Measurements from ENCODE around the gene EPS8.
"Not testable (repeated sequence)": the region's sequence is repeated elsewhere in the genome, so short reads cannot be mapped to it uniquely, and the experiment has no call there.

EPS8 gene

DNA sequence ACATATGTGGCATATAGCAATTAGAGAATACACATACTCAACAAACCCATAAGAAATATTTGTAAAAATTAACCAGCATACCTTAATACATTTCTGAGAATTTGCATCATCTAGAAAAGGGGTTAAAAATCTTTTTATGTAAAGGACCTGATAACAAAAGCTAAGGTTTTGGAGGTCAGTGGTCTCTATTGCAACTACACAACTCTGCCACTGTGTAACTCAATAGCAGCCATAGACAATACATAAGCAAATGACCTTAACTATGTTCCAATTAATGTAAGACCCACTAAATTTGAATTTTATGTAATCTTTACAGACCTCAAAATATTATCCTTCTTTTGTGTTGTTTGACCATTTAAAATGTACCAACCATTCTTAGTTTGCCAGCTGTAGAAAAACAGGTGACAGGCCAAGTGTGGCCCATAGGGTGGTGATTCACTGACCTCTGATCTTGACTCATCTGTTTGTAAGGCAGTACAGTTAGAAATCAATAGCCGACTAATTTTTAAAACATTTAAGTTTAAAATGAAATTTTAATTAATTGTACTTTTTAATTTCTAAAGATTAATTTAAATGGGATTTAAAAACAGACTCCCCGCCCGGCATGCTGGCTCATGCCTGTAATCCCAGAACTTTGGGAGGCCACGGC is 7.4 kb upstream of the EPS8 start:
- no peak for DNase-seq

DNA sequence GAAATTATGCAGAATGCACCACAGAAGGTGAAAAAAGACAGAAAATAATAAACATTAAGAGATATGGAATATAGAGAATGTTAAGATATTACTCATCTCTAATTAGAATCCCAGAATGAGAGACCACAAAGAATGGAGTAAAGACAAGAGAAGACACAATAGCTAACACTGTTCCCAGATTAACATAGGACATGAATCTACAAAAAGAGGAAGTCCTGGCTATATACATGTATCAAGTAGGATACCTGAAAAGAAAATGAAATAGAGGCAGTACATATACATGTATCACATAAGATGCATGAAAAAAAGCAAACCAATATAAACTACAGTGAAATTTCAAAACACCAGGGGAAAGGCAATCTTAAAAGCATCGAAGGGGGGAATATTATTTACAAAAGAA is 5.6 kb upstream of the EPS8 start:
- DNase-seq, result no peak

DNA sequence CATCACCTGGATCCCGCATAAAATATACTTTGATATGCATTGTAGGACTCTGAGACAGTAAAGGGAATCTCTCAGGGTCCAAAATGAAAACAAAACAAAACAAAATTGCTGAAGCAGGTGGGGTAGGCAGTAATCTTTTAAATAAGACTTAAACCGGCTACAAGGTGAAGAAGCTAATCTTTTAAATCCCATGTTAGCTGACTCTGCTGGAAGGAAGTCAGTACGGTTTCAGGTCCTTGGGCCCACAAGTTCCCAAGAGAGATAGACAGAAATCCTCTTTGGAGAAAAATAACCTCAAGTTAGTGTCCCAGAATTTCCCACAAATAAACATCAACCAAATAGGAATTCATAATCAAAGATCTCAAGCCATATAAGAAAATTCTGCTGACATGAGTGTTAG is 5.0 kb upstream of the EPS8 start:
- no peak for DNase-seq

DNA sequence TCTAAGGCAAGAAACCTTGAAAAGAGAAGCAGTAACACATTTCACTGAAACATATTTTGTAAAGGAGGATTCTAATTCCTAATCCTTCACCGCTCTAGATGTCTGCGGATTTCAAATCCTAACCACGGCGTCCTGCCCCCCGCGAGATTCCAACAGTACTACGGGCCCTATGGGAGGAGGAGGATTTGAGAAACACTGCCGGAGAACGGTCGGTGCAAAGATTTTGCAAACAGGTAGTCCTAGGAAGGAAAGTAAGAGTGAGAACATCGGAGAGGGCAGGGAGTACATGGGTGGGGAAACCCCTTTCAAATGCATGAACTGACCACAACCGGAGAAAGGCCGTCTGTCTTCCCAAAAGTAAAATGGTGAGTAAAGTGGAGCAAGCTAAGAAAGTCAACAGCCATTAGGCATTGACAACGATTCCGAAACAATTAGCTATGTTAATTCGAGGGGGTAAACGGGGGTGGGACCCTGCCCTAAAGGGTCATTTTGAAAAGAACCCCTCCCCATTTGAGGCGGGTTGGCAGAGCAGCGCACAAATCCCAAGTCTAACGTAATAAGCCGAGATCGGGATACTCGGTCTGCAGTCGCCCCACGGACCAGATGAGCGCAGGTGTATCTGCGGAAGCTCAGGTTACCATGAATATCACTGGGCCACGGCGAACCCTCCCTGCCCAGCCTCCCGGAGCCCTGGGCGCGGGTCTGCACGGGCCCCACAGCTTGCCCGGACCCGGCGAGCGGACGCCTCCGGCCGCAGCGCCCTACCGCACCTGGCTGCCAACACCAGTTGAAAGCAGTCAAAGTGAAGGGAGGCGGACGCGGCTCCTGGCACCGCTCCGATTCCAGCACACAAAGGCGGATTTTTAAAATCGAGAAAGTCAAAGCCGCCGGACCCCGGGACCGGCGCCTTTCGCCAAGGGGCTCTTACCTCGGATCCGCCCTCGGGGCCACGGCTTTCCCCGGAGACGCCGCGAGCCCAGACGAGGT is 662 bp downstream of the EPS8 start:
- DNase-seq, result peak; percentile 9

DNA sequence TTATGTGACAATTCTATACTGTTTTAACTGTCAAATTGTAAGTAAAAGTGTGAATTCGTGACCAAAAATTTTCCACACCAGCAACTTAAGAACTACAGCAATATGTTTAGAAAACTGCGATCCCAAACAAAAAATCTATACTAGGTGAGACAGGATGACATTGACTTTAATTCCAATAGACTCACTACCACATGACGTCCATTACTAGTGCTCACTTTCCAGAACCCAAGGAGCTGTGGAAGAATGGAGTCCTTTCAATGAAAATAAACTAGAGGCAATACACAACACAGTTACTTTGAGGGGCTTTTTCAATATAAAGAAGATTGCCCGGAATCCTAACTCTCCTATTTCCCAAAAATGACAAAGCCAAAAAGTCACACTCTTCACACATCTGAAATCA is 1.4 kb downstream of the EPS8 start:
- DNase-seq, result no peak

DNA sequence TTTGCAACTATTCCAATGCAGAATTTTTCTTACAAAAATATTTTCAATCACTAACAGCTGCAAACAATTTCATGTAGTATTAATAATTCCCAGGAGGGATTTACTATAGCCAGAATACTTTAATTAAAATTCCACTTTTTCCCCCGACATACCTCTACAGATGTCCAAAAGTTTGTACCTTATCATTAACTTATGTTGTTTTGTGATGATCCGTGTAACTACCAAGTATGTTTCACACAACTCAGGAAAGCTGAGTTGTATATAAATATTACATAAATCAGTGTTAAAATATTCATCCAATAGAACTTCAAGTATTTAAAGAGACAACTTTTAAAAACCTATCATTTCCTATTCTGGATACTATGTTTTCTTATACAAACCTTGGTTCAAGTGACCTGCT is 2.4 kb downstream of the EPS8 start:
- DNase-seq, result no peak

DNA sequence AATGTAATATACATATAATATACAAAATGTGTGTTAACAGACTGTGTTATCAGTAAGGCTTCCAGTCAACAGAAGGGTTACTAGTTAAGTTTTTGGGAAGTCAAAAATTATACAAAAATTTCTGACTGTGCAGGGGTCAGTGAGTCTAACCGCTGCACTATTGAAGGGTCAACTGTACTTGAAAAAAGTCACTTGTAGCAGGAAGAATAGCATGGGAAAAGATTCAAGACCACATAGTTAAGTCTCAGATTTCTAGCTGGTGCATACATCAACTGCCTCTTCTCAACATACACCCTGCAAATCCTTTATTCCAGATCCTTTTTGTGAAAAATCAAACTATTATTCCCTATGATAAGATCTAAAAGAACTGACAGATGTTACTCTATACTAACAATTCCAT is 5.9 kb downstream of the EPS8 start:
- no peak for DNase-seq

DNA sequence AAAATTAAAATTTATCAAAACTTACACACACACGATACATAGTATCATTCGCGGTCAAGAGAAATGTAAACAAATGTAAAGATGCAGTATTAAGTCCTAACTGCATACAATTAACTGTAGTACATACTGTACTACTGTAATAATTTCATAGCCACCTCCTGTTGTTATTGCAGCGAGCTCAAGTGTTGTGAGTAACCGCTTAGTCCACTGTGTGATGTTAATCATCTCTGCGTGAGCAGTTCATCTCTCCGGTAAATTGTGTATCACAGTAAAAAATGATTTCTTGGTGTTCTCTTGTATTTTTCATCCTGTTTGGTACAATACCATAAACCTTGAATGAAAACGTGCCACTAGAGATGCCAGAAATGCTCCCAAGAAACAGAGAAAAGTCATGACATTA is 6.5 kb downstream of the EPS8 start:
- no peak for DNase-seq

DNA sequence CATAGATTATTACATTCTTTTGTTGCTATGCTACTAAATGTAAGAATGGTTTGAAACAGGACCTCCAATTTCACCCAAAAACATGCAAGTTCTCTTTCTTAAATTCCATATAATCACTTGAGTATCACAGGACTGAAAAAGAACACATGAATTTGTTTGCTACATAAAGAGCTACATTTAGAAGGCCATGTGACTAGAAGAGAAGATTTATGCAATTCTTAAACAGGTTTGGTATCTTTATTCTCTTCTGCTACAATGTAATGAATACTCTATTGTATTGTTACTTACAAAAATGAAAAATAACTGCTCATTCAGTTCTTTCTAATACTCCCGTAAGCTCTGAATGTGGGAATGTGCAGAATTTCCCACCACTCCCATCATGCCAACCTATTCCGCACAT is 9.3 kb downstream of the EPS8 start:
- DNase-seq, result no peak

DNA sequence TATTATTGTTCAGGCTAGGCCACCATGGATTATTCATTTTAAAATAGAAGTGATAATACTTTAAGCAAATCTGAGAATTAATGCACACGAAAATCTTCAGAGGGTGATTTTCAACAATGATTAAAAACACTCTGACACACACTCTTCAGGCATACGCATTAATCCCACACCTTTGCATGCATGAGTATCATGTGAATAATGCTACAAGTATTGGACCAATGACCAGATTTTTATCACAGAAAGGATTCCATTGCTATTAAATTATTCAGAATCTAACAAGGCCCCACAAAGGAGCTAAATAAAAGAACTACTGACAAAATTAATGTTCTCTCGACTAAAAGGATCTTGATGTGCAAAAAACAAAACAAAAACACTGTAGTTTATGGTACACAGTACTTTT is 11.1 kb downstream of the EPS8 start:
- no peak for DNase-seq

DNA sequence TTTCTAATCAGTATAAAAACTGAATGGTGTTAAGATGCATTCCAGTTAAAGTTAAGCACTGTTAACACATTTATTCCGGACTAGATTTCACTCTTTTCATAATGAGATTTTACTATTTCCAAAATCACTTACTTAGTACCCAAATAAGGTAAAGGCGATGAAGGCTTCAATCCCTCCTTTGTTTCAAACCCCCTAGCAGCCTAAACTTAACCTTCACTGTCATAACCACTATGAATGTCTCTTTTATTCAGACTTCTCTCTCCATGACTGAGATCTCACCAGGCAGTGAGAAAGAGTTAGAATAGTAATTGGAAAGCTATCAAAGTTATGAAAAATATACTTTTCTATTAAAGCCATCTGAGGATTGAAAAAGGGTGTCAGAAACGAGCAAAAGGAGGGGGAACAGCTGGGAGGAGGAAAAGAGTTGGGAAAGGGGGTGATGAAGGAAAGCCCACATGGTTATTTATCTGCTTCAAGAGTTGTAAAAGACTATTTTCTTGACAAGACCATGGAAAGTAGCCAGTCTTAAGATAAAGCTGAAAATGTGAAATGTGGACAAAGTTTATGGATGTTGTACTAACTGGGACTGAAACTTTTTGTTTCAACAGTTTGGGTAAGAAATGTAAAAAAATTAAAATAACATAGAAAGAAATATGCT is 11.7 kb downstream of the EPS8 start:
- DNase-seq, result no peak

DNA sequence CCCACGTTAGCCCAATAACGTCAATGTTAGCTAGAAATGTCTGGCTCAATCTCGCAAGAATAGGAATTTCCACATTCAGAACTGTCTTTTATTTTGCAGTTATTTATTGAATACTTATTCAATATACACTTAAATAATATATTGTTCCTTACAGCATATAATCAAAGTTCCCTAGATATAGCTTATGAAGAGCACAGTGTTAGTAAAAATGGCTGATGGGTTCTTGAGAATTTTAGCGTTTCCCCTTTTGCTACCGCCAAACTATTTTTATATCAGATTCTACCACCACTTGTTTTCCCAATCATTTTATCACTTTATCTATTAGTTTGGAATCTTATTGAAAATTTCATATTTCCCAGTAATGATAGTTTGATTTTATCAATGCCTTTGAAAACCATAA is 12.7 kb downstream of the EPS8 start:
- no peak for DNase-seq

DNA sequence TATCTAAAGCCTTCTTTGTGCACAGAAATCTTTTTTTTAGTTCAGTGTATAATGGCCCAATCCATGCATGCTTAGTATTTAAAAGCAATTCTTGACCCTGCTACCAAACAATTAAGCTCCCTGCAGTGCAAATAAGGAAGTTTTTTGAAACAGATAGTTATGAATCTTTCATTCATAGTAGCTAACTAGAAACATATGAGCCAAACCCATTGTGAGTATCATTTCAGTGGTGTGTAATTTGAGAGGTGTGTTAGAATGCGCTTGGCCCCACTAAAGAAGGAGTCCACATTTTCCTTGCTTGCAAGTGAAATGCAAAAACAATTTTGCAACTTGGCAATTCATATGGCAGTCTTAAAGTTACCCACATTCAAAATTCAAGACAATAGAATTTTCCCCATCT is 14.4 kb downstream of the EPS8 start:
- no peak for DNase-seq

DNA sequence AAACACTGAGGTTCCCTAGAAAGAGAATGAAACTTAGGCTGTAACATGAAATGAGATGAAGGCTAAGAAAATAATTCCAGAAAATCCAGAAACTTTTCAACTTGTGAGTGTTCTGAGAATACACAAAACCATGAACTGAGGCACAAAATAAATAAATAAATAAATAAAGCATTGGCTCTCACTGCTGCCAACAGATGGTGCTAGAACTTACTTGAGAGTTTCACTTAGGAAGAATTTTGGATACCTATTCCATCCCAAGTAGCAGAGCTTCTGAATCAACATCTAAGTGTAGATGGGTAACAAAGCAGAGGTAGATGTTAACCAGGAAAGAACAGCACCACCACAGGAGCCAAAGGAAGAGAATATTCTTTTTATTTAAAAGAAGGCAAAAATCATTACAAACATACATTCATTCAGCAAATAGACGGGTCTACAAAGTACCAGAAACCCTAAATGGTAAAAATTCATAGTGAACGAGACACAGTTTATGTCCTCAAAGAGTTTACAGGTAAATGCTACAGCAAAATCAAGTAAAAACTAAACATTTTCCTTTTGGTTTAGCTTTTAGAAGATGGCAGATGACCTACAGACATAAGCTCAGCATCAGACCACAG is 16.7 kb downstream of the EPS8 start:
- DNase-seq, result no peak

DNA sequence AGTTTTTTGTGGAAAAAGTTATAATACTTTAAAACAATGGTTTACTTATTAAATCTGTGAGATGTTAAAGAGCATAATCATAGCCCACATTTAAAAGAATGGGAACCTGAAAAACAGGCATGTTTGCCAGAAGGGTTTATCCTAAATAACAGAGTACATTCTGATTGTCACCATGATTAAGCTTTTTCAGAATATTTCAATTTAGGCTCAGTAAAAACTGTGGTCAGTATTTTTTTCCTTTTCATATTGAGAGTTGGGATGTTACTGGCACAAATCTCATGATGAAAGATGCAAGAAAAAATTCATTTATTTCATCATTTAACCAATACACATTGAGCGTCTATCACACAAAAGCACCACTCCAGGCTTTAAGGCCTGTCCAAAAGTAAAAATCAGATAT is 18.6 kb downstream of the EPS8 start:
- no peak for DNase-seq

DNA sequence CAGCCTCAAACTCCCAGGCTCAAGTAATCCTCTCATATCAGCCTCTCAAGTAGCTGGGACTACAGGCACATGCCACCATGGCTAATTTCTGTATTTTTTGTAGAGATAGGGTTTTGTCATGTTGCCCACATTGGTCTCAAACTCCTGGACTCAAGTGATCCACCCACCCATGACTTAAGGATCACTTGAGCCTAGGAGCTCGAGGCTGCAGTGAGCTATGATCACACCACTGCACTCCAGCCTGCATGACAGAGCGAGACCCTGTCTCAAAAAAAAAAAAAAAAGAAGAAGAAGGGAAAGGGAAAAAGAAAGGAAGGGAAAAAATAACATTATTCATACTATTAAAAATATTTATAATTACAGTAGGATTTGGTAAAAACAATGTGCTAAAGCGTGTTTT is 19.2 kb downstream of the EPS8 start:
- no peak for DNase-seq

DNA sequence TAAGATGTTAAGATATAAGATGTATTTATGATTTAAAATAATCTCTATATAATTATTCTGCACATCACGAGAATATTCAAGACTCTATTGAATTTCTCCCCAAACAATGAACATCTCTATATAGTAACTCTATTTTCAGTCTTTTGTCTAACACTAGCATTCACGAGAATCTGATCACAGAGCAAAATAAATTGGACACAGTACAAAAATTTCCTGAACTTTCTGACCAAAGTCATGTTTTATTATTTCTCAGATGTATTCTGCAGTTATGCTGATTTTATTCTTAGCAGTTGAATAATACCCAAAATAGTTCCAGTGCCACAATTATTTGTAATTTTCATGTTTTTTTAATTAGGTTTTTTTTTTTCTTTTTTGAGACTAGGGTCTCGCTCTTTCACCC is 19.6 kb downstream of the EPS8 start:
- DNase-seq, result no peak

DNA sequence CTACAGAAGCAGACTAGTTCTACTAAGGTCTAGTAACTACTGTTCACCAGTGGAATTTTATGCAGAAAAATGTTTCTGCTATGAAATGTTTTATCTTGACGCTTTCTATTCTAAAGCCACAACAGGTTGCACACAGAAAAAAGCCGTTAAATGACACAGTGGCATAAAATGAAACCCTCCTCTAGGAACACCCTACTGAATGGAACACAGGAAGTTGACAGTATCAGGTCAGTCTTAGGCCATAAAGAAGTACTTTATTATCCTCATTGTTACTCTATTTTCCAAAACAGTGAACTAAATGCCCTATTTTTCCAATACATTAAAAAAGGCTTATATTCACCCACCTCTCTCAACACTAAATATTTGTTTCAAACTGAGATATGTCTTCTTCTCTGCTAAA is 21.9 kb downstream of the EPS8 start:
- DNase-seq, result no peak

DNA sequence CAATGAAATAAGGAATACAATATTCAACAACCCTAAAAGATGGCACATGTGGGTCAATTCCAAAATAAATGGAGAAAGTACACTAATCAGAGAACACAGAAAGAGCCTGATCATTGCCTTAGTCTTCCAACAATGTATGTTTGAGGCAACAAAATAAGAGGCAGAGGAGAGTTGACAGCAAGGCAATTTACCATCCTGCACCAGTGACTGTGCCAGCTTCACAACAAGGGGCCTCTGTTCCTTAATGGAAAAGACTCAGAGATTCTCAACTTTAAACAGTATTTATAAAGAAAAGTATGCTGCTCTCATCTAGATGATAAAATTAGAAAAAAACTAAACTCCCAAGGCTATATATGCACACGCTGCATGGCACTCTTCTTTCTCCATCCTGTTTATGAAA is 25.9 kb downstream of the EPS8 start:
- DNase-seq, result no peak

DNA sequence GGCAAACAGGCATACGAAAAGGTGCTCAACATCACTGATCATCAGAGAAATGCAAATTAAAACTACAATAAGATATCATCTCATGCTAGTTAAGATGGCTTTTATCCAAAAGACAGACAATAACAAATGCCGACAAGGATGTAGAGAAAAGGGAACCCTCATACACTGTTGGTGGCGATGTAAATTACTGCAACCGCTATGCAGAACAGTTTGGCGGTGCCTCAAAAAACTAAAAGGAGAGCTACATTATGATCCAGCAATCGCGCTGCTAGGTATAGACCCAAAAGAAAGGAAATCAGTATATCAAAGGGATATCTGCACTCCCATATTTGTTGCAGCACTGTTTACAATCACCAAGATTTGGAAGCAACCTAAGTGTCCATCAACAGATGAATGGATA is 27.0 kb downstream of the EPS8 start:
- DNase-seq, result not testable (repeated sequence)

DNA sequence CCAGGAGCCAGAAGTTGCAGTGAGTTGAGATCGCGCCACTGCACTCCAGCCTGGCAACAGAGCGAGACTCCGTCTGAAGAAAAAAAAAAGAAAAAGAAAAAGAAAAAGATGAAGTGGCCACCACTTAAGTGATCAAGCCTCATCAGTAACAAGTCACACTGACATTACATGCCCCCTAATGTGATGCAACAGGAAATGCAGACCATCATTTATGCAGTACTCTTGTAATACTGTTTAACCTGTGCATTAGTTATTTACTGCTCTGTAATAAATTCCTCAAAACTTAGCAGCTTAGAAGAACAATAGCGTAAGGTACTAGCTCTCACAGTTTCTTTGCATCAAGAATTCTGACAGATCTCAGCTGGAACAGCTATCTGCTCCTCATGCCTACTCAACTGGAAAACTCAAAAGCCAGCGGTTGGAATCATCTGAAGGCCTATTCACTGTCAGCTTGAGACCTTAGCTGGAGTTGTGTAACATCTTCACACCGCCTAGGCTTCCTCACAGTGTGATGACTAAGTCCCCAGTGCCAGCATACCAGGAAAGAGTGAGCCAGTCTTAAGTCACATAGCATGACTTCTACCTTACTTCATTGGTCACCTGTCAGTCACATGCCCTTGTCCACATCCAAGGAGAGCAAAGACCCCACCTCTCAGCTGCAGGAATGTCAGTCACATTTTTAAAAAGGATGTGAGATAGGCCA is 31.5 kb downstream of the EPS8 start:
- DNase-seq, result no peak

DNA sequence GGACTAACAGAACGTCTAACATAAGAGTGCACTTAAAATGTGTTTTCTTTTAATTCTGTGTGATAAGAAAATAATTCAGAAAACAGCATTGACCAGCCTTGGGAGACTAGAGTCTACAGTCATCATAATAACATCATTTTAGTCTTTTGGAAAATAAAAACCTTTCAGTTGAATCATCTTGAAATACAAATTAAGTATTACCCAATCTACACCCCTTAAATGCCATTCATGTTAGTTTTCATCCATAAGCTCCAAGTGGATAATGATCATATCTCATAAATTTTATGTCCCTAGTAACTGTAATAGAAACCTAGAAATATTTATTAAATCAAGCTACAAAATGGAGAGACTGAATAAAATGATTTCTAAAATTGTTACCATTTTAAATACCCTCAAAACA is 32.4 kb downstream of the EPS8 start:
- DNase-seq, result no peak

DNA sequence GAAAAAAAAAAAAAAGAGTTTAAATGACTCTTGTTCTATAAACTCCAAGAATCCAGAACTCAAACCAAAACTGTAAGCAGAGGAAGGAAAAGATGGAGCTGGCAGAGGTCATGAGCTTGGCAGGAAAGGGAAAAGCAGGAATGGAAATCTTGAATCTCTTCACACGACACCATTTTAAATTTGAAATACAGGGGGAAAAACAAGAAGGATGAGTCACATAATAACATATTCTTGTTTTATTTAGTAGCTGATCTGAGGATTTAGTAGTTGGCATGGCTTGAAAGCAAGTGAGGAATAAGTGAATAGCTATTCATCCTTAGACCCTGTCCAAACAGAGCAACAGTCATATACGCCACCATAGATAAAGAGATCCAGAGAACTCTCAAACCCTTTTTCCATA is 35.0 kb downstream of the EPS8 start:
- no peak for DNase-seq
